Adipose tissue (tissue), 3 donors: ENCODE data around the gene LAMB4. TPM values are rescaled to one million over a fixed set of nuclear protein-coding genes. Genes with fewer than 3 reads are reported as not detected.

Experiments
- H3K27ac ChIP-seq: one replicate; pipeline ENCODE4 v1.5.1; 2013; ENCODE audit warnings: low read depth, low read length
- WGBS, 3 donors: extraction: QIAGEN DNeasy Blood & Tissue Kit; methylation state at CpG; one replicate each; pipeline ENCODE4 v1.1.7; 2013; 5-methylcytosine and 5-hydroxymethylcytosine counted together
- polyA plus RNA-seq, 3 donors: library from polyadenylated mRNA; stranded (reverse); fragments of 200-250 nt; gene quantifications; one replicate each; pipeline ENCODE4 v1.2.3, GENCODE V29; 2013
- donor health status: healthy with polysubstance abuse.
- donor health status: Bipolar disorder and iron deficiency.
- donor health status: healthy.

Gene LAMB4
- polyA plus RNA-seq, 3 donors, result 0.13 to 0.17 TPM; not detected in 1

DNA sequence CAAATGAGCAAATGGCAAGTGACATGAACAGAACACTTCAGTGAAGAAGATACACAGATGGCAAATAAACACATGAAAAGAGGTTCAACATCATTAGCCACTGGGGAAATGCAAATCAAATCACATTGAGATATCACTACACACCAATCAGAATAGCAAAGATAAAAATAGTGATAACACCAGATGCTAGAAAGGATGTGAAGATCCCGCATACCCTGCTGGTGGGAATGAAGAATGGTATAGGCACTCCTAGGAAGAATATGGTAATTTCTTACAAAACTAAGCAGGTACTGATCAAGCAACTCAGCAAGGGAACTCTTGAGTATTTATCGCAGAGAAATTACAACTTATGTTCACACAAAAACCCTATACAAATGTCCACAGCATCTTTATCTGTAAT is 11.2 kb downstream of the LAMB4 start:
- H3K27ac ChIP-seq, result no peak overlapping the region
- WGBS, 3 donors, result 92 to 100% (median 95%) methylated on average over 2 of the region's 2 CpGs

DNA sequence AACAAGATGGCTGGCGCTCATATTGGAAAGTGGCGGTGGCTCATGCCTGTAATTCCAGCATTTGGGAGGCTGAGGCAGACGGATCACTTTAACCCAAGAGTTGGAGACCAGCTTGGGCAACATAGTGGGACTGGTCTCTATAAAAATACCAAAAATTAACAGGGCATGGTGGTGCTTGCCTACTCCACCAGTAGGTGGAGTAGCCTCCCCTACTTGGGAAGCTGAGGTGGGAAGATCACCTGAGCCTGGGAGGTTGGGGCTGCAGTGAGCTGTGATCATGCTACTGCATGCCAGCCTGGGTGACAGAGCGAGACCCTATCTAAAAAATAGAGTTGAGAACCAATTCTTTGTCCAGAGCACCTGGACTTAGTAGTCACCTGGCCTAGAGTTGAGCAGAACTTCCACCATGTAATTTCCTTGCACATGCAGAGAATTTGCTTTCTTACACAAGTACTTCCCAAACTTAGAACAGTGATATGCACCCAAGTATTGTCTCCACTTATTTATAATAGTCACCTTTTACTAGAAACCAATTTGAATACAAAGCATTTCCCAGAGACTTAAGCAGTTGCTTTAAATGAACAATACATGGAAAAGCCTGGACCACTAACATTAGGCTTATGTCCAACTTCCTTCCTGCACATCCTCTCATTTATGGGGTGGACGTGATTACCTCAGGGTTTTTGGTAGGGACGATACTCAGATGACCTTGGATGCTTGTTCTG is 15.9 kb downstream of the LAMB4 start:
- 70 to 81% (median 79%) methylated on average over 6 of the region's 6 CpGs for WGBS, 3 donors
- H3K27ac ChIP-seq, result no peak overlapping the region

DNA sequence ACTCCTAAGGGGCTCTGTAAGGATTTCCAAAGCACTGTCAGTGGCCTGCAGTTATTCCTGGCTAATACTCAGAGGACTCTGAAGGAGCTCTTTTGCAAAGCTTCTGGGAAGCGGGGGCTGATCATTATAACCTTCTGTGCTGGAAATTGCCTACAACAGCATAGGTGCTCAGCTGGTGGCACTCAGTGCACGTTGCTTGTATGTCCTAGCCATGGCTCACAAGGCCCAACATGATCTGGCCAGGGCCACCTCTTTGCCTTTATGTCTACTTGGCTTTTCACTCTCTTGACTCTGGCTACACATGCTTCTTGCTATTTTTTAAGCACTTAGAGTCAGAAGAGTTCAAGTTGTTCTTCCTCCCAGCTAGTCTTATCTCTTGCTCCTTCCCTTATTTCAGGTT is 17.5 kb downstream of the LAMB4 start:
- no peak overlapping the region for H3K27ac ChIP-seq
- WGBS, 3 donors, result 70 to 92% (median 83%) methylated on average over 2 of the region's 2 CpGs

DNA sequence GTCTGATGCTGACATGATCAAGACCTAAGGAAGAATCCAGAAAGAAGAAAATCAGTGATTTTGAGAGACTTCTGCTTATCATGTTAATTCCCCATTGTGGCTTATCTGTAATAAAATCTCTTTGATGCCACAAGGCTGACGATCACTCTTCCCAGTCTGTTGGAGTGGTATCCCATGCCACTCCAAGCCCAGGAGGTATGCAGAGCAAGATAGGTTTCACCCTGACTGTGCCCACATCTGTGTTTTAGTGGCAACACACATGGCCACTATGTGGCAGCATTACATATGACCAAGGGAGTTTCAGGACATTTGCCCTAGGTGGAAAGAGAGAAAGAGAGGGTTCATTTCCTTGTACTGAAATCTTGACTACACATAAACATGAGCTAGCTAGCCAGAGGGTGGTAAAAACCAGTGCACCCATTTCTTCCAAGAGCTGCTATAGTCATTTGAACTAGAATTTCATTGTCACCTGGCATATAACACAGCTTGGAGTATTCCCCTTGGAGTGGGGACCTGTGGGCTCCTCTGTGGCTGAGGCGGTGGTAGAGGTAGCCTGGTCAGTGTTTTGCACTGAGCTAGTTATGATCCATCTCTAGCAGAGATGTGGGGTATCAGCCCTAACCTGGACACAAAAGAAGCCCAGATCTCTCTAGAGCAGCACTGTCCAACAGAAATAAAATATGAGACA is 20.8 kb downstream of the LAMB4 start:
- H3K27ac ChIP-seq, result no peak overlapping the region
- WGBS, 3 donors, result 57 to 74% (median 59%) methylated on average over 2 of the region's 2 CpGs

DNA sequence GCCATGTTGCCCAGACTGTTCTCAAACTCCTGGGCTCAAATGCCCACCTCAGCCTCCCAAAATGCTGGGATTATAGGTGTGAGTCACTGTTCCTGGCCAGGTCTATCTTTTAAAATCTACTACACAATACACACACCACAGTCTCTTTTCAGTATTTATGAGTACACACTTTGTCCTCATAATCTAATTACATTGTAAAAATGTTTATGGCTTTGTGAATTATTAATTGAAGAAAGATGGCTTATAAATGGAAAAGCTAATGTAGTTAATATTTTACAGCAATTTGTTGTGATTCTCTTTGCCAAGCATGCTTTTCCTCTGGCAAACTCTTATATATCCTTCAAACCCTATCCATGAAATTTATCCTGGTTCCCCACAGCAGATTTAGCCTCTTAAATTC is 22.0 kb downstream of the LAMB4 start:
- no peak overlapping the region for H3K27ac ChIP-seq

DNA sequence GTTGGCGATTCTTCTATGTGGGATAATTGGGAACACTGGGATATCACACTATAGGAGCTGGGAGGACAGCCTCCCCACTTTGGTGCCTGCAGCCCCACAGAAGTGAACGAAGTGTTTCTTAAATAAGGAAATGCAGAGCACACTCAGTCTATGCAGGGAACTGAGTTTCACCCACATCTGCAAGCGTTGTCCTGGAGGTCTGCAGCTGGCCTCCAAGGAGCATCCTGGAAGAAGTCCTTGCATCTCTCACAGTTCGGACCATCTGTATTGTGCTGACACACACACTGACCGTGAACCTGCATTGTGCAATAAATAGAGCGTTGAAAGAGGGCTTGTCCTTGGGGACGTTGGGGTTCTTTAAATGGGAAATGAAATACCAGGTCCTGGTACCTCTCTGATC is 25.8 kb downstream of the LAMB4 start:
- WGBS, 3 donors, result 56 to 76% (median 57%) methylated on average over 7 of the region's 7 CpGs
- no peak overlapping the region for H3K27ac ChIP-seq

DNA sequence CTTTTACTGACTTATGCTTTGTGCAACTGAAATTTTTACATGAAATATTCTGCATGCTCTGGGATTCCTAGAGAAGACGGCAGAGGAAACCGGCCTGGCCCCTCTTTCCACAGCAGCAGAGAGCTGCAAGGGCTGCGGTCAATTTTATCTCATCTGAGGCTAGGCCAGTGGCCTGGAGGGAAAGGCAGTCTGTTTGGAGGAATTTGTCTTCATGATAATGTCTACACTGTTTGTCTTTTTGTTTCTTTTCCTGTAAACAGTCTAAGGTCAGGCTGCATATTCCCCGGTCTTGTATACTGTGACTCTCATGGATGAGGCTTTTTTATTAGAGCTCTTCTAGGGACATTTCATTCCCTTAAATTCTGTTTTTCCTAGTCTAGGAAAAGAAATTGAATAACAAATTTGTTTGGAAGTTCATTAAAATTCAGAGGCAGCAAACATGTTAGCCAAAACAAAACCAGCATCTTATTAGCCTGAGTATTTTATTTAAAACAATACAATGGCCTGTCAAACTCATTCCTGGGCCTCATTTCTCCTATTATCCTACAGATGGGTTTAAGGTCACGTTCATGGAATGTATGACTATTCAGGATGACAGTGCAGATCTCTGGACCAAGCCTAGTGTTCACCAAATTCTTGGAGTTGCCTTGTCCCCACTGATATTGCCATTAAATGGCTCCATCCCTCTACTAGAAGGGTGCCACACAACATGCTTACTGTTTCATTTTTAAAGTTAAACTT is 26.4 kb downstream of the LAMB4 start:
- WGBS, 3 donors, result 87 to 89% (median 87%) methylated on average over 5 of the region's 5 CpGs
- H3K27ac ChIP-seq, result no peak overlapping the region

DNA sequence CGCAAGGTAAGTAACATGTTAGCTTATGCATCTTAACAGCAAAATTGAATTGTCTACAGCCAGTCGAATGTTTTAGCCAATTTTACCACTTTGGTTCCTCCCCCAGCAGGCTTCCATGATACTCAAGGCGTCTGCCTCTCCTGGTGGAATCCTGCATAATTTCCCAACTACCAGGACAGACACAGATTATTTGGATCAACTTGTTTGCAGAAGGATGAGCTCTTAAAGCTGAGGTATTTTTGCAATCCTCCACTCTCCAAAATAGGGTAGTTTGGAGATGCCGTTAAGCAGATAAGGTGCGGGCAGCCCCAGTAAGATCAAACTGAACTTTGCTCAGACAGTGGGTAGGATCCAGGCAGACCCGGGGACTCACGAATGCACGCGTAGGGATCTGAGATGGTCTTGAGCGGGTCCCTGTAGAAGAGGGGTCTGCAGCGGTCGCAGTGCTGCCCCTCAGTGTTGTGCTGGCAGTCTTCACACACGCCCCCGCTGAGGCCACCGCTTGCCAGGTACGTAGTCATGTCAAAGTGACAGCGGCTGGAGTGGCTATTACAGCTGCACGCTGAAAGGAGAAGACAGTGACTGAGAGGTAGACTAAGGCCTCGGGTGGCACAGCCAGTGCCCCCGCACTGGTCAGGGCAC is 27.4 kb downstream of the LAMB4 start:
- 90 to 96% (median 92%) methylated on average over 20 of the region's 20 CpGs for WGBS, 3 donors
- H3K27ac ChIP-seq, result no peak overlapping the region

DNA sequence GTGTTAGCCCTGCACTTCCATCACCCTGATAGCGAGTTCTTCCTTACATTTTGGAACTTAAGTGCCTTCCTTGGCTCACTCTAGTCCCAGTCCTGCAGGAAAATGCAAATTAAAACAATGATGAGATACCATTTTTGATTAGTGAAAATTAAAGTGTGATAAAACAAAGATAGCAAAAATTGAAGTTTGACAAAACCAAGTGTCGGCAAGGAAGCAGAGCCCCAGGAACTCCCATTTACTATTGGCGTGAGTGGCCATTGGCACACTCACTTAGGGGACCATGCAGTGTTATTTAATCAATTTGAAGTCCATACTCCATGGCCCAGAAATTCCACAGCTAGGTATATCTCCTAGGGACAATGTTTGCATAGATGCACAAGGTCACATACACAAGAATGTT is 28.4 kb downstream of the LAMB4 start:
- no peak overlapping the region for H3K27ac ChIP-seq
- 94 to 100% (median 96%) methylated on average over 3 of the region's 3 CpGs for WGBS, 3 donors

DNA sequence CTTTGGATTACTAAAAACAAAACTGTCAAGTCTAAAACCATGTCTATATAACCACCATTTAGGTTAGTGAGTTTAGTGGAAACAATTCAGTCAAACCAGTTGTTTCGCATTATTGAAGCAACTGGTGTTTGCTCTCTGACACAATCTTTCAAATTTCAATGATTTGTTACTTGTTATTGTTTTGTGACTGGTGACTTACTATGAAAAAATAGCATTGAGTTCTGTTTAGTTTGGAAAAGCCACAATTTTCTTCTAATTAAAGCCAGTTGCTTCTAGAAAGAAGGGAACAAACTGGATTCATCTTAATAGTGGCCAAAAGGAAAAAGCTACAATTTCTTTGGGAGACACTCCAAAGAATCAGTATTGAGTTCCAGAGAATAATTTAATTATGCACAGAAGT is 30.4 kb downstream of the LAMB4 start:
- H3K27ac ChIP-seq, result no peak overlapping the region
- WGBS, 3 donors, result 71 to 79% (median 78%) methylated on average over 1 of the region's 1 CpG

DNA sequence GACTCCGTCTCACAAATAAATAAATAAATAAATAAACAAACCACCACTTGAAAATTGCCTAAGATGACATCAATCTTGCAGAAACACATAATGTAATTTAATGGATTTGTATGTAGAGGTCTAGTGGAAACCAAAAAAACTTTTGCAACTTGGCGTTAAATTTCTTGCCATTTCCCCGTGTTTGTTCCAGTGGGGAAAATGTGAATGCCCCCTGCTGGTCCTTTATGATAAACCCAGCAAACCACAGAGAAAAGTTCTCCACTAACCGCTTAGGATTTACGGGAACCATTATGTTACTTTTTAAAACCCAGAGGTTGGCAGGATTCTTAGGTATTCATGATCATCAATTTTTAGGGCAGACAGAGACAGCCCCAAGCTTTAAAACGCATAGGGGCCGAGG is 32.5 kb downstream of the LAMB4 start:
- no peak overlapping the region for H3K27ac ChIP-seq
- WGBS, 3 donors, result 67 to 84% (median 76%) methylated on average over 7 of the region's 7 CpGs

DNA sequence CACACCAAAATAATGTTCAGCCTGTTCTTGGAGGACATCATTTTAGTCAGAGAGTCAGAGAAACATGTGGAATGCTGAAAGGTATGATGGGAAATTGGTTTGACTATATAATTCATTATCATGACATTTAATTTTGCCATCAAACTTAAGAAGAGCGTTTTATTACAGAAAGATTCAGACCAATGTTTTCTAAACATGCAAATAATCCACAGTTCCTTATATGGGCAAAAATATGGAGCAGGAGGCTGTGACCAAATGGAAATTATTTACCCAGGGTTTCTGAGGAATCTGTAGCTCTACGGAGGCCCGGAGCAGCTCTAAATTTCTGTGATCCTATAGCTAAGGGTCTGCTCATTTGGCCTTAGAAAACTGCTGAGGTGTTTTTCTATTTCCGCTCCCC is 33.2 kb downstream of the LAMB4 start:
- no peak overlapping the region for H3K27ac ChIP-seq
- 87 to 97% (median 93%) methylated on average over 4 of the region's 4 CpGs for WGBS, 3 donors

DNA sequence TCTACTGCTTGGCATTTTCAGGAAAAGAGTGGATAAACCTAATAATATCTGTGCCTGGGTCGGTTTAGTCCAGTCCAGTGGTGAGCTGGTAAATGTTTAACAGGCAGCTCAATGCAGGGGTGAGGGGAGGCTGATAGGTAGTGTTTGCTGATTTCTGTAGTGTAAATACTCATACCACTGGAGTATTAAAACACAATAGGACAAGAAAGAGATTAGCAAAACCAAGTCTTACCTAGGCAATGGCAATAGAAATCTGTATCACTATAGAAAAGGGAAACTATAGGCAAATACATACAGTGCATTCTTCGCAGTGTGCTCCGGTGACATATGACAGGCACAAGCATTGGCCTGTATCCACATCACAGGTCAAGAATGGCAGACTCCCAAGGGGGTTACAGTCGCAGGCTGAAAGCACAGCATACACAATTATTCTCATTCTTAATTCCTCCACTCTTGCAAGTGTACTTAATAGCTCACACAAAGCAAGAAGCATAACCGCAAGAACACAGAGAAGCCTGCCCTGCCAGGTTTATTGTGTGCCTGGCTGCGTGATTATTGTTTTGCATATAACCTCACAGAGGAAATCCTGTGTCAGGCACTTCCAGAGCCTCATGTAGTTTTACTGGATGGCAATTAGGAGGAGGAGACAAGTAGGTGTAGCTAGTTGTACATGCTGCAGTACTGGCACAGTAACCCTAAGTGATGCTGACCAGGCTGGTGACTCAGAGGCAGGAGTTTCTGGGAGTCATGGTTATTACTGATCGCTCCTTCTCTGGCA is 35.0 kb downstream of the LAMB4 start:
- H3K27ac ChIP-seq, result no peak overlapping the region
- WGBS, 3 donors, result 14 to 50% (median 44%) methylated on average over 7 of the region's 7 CpGs

DNA sequence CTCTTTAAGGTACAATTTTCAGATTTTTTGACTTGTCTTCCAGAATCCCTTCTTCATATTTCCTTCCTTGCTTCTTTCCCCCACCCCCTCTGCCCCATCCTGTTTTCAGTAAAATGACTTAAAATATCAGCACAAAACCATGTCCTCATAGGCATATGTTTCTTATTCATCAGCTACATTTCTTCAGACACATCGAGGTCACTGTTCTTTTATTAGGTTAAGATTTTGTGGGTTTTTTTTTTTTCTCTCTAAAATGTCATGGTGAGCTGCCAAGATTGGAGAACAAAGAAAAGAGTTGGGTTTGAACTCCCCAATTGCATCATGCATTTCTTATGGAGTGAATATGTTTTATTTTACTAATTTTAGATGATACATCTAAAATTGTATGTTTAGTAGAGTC is 35.8 kb downstream of the LAMB4 start:
- no peak overlapping the region for H3K27ac ChIP-seq
- 7 to 41% (median 10%) methylated on average over 1 of the region's 1 CpG for WGBS, 3 donors

DNA sequence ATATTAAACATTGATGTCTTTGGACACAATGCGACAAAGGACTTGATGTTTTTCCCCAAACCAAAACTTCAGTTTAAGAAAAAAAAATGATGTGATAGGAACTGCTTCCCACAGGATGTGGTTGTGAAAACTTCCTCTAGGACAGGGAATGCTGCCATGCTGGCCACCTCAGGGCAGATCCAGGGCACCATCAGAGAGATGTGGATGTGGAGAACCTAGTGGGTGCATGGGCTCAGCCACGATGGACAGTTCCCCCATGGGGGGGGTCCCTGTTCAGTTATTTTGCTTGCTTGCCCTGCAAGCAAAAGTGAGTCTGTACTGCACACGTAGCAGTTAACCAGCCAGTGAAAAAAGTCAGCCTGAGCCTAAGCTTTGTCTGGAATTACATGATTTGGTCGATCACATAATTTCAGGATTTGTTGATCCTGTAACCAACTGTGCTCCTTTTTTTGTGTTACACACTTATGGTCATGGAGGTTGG is 36.3 kb downstream of the LAMB4 start:
- 45 to 74% (median 49%) methylated on average over 4 of the region's 4 CpGs for WGBS, 3 donors
- H3K27ac ChIP-seq, result no peak overlapping the region

DNA sequence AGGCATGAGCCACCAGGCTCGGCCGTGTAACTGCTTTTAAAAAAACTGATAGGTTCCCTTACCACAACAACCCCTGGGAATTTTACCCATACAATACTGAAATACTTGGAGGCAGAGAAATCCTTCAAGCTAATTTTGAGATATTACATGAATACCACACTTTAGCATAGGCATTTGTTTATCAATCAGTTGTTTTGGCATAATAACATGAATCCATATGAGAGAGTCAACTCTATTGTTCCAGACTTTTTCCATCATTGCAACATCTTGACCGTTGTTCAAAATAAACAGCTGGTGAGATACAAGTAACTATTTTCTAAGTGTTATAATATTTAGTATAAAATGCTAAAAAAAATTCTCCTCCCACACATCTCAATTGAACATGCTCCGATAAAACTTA is 36.8 kb downstream of the LAMB4 start:
- H3K27ac ChIP-seq, result no peak overlapping the region
- WGBS, 3 donors, result 61 to 85% (median 69%) methylated on average over 4 of the region's 4 CpGs

DNA sequence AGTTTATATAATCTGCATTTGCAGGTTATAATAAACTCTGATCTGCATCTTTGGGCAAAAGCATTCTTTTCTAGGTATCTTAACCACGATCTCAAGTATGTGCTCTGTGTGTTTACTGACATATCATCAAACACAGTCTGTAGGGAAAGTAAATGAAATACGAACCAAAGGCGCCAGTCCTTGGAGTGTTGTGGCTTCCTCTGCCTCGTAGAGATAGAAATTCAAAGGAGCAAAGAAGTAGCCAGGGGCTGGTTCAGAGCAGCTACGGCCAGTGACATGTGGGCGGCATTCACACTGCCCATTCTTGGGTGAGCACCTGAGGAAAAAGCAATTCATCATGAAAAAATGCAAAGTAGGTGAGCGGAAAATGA is 38.7 kb downstream of the LAMB4 start:
- H3K27ac ChIP-seq, result no peak overlapping the region
- 86 to 87% (median 86%) methylated on average over 7 of the region's 7 CpGs for WGBS, 3 donors

DNA sequence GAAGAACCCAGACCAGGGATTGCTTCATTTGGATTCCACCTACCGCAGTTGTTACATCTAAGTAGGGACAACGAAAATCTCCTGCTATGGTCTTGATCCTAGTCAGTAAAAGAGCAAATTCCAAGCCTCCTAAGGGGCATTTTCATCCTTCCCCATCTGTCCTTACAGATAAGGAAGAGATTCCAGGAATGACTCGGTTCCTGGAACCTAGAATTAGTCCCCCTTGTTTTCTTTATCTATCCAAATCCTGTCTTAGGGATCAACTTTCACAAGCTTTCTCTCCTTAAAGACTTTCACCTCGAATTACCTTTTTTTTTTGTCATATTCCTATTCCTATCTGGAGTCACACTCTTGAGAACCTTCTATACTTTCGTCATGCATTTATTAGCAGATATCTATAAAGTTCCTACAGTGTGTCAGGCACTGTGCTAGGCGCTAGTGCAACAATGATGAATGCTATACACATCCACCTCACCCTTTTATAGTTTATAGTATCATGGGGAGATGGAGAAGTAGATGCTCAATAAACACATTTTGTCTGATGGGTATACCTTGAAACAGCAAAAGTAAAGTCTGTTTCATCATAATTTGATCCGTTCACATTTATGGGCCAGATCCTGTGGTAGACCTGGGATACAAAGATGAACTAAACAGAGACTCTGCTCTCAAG is 39.2 kb downstream of the LAMB4 start:
- H3K27ac ChIP-seq, result no peak overlapping the region
- 83 to 88% (median 86%) methylated on average over 7 of the region's 7 CpGs for WGBS, 3 donors
